ENCODE data around the gene RBKS. TPM values are rescaled to one million over a fixed set of nuclear protein-coding genes. Genes with fewer than 3 reads are reported as not detected.

RBKS gene
- total and polyA plus RNA-seq, 2 of the 13 experiments (the other 11 are each of a cell fraction or from before 2014, with no cell fraction given): 7.7 to 8.3 TPM

GRCh38 chr2:27890146-27890923 is at the start of gene RBKS, which contains the start of gene BABAM2 (continued):
- no peak for TF ChIP-seq NAIF1 (CRISPR knock-in tag; IDR thresholded peaks at IDR 0.05; ENCODE audit: borderline replicate concordance)
- no peak for TF ChIP-seq NFKBIZ (CRISPR knock-in tag; IDR thresholded peaks at IDR 0.05)
- no peak for TF ChIP-seq ZNF460 (CRISPR knock-in tag; IDR thresholded peaks at IDR 0.05; ENCODE audit: borderline replicate concordance)
- peak; percentile 46; the same call in 1 of the 2 replicates for TF ChIP-seq HOXD1 (CRISPR knock-in tag; IDR thresholded peaks at IDR 0.05)
- no peak for TF ChIP-seq SNAI1 (CRISPR knock-in tag; IDR thresholded peaks at IDR 0.05; ENCODE audit: borderline replicate concordance)
- TF ChIP-seq FOXA1 (IDR thresholded peaks at IDR 0.05): no peak
- 0 out of 2 replicates have a peak, but pooled peaks have one; percentile 42 for TF ChIP-seq FOXA1 (CRISPR knock-in tag; IDR thresholded peaks at IDR 0.05)
- TF ChIP-seq ZFP36L1 (CRISPR knock-in tag; IDR thresholded peaks at IDR 0.05): no peak
- TF ChIP-seq MBNL3 (CRISPR knock-in tag; conservative IDR thresholded peaks at IDR 0.05): no peak
- peak; percentile 72 for TF ChIP-seq MEF2D (CRISPR knock-in tag; IDR thresholded peaks at IDR 0.05)
- no peak for TF ChIP-seq ZNF773 (CRISPR knock-in tag; IDR thresholded peaks at IDR 0.05; ENCODE audit: borderline replicate concordance)
- no peak; the same call in 1 of the 2 replicates for TF ChIP-seq ZNF780A (CRISPR knock-in tag; IDR thresholded peaks at IDR 0.05)
- TF ChIP-seq DPF2 (CRISPR knock-in tag; IDR thresholded peaks at IDR 0.05; ENCODE audit: borderline replicate concordance, low read depth): no peak
- TF ChIP-seq RFXANK (CRISPR knock-in tag; IDR thresholded peaks at IDR 0.05): no peak
- no peak for TF ChIP-seq U2AF2 (IDR thresholded peaks at IDR 0.05; ENCODE audit: low read depth, low read length)
- TF ChIP-seq ZNF629 (CRISPR knock-in tag; conservative IDR thresholded peaks at IDR 0.05): 0 out of 2 replicates have a peak, but pooled peaks have one; percentile 25
- TF ChIP-seq CHD4 (IDR thresholded peaks at IDR 0.05; ENCODE audit: borderline replicate concordance, low read length): no peak
- TF ChIP-seq CCAR2 (optimal IDR thresholded peaks at IDR 0.05; ENCODE audit: low read depth, low read length): no peak
- no peak for TF ChIP-seq RAD51 (IDR thresholded peaks at IDR 0.05; ENCODE audit: borderline replicate concordance)
- TF ChIP-seq ZNF772 (CRISPR knock-in tag; IDR thresholded peaks at IDR 0.05): peak; percentile 98
- TF ChIP-seq NFE2L2 (IDR thresholded peaks at IDR 0.05; ENCODE audit: low read length): no peak
- TF ChIP-seq ARID3A (IDR thresholded peaks at IDR 0.05; ENCODE audit: low read depth, low read length): peak; percentile 64; the same call in 1 of the 2 replicates
- peak; percentile 77; the same call in 1 of the 2 replicates for TF ChIP-seq ZC3H4 (CRISPR knock-in tag; IDR thresholded peaks at IDR 0.05; ENCODE audit: borderline replicate concordance)
- TF ChIP-seq ZBTB43 (CRISPR knock-in tag; conservative IDR thresholded peaks at IDR 0.05): no peak; the same call in 1 of the 2 replicates
- 0 out of 2 replicates have a peak, but pooled peaks have one; percentile 37 for TF ChIP-seq ZNF672 (CRISPR knock-in tag; IDR thresholded peaks at IDR 0.05)
- TF ChIP-seq ZNF230 (CRISPR knock-in tag; IDR thresholded peaks at IDR 0.05): peak; percentile 75; the same call in 1 of the 2 replicates
- peak; percentile 36; the same call in 1 of the 2 replicates for TF ChIP-seq EHMT2 (IDR thresholded peaks at IDR 0.05; ENCODE audit: borderline replicate concordance, low read depth, low read length)
- TF ChIP-seq TAF15 (IDR thresholded peaks at IDR 0.05; ENCODE audit: low read depth, low read length, poor library complexity, severe bottlenecking): no peak

Measured in HepG2 (cell line).